HG03280 (cell line): ENCODE data around the gene MYO9B.
A peak's percentile ranks its signal among the peaks of the same experiment; 100 is the strongest.

Experiments
- ATAC-seq: cut with Tn5 transposase; IDR thresholded peaks from one replicate; pipeline ENCODE4 v1.9.1; 2021; ENCODE audit warnings: mild to moderate bottlenecking, moderate library complexity; ENCODE audit not compliant: unreplicated experiment

MYO9B gene

DNA sequence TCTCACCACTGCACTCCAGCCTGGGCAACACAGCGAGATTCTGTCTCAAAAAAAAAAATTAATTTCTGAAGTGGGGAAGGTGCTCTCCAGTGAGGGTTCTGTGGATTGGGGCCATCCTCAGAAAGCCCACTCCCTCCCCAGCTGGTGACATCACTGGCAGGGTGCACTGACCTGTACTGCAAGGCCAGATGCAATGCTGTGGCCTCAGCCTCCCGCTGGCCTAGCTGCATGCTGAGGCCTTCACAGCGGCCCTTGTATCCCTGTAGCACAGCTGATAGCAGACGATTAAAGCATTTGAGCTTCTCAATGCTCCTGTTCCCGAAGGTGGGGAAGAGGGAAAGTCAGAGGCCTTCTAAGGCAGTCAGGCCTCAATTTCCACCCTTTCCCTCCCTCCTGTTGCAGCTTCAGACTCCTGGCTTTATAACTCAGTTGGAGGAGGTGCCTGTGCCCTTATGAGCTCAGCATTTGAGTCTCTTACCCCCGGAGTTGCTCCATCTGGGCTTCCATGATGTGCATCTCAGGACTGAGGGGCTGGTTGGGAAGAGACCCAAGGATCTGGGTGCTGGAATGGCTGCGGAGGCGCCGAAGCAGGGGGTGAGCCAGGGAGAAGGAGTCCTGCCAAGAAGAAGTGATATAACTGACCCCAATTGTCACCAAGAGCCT is 183.7 kb downstream of the MYO9B start:
- ATAC-seq, result no peak

DNA sequence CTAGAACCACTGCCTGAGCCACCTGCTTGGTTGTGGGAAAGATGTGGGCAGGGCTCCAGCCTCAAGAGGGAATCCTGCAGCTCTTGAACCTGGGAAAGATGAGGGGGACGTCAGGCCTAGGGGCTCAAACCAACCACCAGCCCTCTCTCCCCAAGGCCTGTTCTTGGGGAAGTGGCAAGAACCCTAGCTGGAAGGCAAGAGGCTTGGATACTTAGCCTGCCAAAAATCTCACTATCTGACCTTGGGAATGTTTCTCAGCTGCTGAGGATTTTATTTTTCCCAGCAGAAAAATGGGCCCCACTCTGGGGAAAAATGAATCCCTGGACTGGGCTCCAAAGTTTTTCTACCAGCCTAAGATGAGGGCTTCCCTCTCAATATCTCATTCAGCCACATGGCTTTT is 184.4 kb downstream of the MYO9B start:
- no peak for ATAC-seq

GRCh38 chr19:17260842-17261325 is 185.3 kb downstream of the MYO9B start:
- ATAC-seq, result peak; percentile 86

DNA sequence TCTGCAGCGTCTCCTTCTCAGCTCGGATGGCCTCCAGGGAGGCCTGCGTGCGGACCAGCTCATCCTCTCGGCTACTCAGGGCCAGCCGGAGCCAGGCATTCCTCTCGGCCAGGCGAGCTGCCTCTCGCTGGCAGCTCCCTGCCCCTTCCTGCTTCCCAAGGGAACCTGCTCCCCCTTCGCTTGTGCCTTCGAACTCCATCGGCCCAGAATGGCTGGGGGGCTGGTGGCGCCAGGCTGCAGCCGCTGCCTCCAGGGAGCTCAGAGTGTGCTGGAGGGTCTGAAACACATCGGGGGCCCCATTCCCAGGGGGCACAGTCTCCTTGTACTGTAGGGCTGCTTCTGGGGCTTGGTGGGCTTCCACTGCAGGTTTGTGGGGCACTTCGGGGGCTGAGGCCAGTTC is 187.0 kb downstream of the MYO9B start:
- ATAC-seq, result no peak
